Progenitor cell of endocrine pancreas (in vitro differentiated cells): ENCODE data around the gene SNX21. TPM values are rescaled to one million over a fixed set of nuclear protein-coding genes. Genes with fewer than 3 reads are reported as not detected.

Experiments used
- DNase-seq: peaks from one replicate; pipeline ENCODE4 v3.0.0; 2021; ENCODE audit warnings: low spot score; ENCODE audit not compliant: unreplicated experiment
- H3K27ac Mint-ChIP-seq: 2 replicates; pipeline ENCODE4 v1.8.0; 2021; ENCODE audit warnings: mild to moderate bottlenecking, moderate library complexity, mixed read lengths
- H3K27me3 Mint-ChIP-seq: 2 replicates; pipeline ENCODE4 v1.8.0; 2021; ENCODE audit warnings: mixed read lengths
- H3K36me3 Mint-ChIP-seq: 2 replicates; pipeline ENCODE4 v1.8.0; 2022; ENCODE audit warnings: mixed read lengths; ENCODE audit not compliant: insufficient read depth
- H3K4me1 Mint-ChIP-seq: 2 replicates; pipeline ENCODE4 v1.8.0; 2021; ENCODE audit warnings: low read depth, mixed read lengths
- H3K4me3 Mint-ChIP-seq: 2 replicates; pipeline ENCODE4 v1.8.0; 2021; ENCODE audit warnings: low read depth, mild to moderate bottlenecking, moderate library complexity, mixed read lengths
- H3K9me3 Mint-ChIP-seq: 2 replicates; pipeline ENCODE4 v1.8.0; 2021; ENCODE audit warnings: low read depth, mixed read lengths
- CTCF ChIP-seq: fragments of 200-600 bp; sonication (generic); IDR thresholded peaks from one replicate; pipeline ENCODE4 v1.5.0; 2021; ENCODE audit warnings: antibody characterized with exemption, mild to moderate bottlenecking; ENCODE audit not compliant: unreplicated experiment
- total RNA-seq: library from RNA; stranded (reverse); gene quantifications from 2 replicates; pipeline ENCODE4 v1.2.1, GENCODE V29; 2021

The SNX21 gene
- total RNA-seq, 1 donor from 2014 or later, result 13.1 TPM

- Mint-ChIP-seq H3K9me3 (no peaks in the 10 kb centered on the region), H3K36me3 (peaks cover 21% of the 10 kb centered on the region), H3K27ac (peak overlapping the region; percentile 52), H3K4me1 (peaks cover 14% of the 10 kb centered on the region), H3K27me3 (no peaks in the 10 kb centered on the region), H3K4me3 (peak overlapping the region; percentile 83)
- no peak for DNase-seq
- TF ChIP-seq CTCF, result no peak
Observed at GRCh38 chr20:45813489-45813888, 20.1 kb upstream of the SNX21 start.

DNA sequence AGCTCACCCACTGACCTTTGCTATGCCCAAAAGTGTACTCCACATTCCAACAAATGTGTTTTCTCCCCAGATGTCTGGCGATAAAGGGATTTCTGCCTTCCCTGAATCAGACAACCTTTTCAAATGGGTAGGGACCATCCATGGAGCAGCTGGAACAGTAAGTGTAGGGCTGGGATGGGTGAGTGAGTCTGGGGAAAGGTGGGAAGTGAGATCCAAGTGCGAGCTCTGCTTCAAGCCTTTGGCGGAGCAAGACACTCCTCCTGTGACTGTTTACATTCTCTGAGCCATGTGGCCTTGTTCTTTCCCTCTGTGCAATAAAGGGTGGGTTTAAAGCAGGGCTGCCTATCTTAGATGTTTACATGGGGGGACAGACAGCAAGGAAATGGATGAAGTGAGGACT, 19.3 kb upstream of the SNX21 start:
- no peaks in the 10 kb centered on the region for H3K9me3 Mint-ChIP-seq
- H3K4me1 Mint-ChIP-seq, result peaks cover 14% of the 10 kb centered on the region
- H3K27ac Mint-ChIP-seq, result no peak overlapping the region
- no peaks in the 10 kb centered on the region for H3K27me3 Mint-ChIP-seq
- H3K36me3 Mint-ChIP-seq, result peaks cover 19% of the 10 kb centered on the region
- DNase-seq, result no peak
- no peak overlapping the region for H3K4me3 Mint-ChIP-seq
- no peak for TF ChIP-seq CTCF

GRCh38 chr20:45816951-45817350, 16.6 kb upstream of the SNX21 start:
- H3K4me3 Mint-ChIP-seq, result no peak overlapping the region
- no peaks in the 10 kb centered on the region for H3K9me3 Mint-ChIP-seq
- no peak for DNase-seq
- peaks cover 14% of the 10 kb centered on the region for H3K4me1 Mint-ChIP-seq
- TF ChIP-seq CTCF, result no peak
- peaks cover 5% of the 10 kb centered on the region for H3K27me3 Mint-ChIP-seq
- peak overlapping the region; percentile 7 for H3K27ac Mint-ChIP-seq
- peaks cover 5% of the 10 kb centered on the region for H3K36me3 Mint-ChIP-seq

- Mint-ChIP-seq H3K27me3 (peaks cover 11% of the 10 kb centered on the region), H3K27ac (no peak overlapping the region), H3K36me3 (peaks cover 2% of the 10 kb centered on the region), H3K4me1 (peaks cover 14% of the 10 kb centered on the region), H3K9me3 (no peaks in the 10 kb centered on the region), H3K4me3 (no peak overlapping the region)
- no peak for TF ChIP-seq CTCF
- DNase-seq, result no peak
Observed at GRCh38 chr20:45817376-45818194, 16.0 kb upstream of the SNX21 start.

DNA sequence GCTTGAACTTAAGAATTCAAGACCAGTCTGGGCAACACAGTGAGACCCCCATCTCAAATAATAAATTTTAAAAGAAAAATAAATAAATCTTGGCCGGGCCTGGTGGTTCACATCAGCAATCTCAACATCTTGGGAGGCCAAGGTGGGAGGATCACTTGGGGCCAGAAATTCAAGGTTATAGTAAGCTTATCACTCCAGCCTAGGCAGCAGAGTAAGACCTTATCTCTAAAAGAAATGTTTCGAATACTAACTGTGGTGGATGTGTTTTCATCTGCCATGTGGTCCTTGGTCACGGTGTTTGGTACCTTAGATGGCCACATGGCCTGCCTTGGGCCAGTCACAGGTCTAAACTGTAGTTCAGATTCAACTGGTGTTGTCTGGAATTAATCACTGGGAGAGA, 15.4 kb upstream of the SNX21 start:
- Mint-ChIP-seq H3K9me3 (no peaks in the 10 kb centered on the region), H3K27ac (no peak overlapping the region), H3K27me3 (peaks cover 15% of the 10 kb centered on the region), H3K4me3 (no peak overlapping the region), H3K4me1 (peaks cover 8% of the 10 kb centered on the region), H3K36me3 (peaks cover 2% of the 10 kb centered on the region)
- DNase-seq, result no peak
- TF ChIP-seq CTCF, result no peak
